SK-N-SH (cell line): ENCODE measurements around the gene CCSER1.

Experiments
- CTCF ChIP-seq: fragments of 200-600 bp; sonication (generic); IDR thresholded peaks from 2 replicates; pipeline ENCODE4 v1.6.1; 2017; ENCODE audit warnings: antibody characterized with exemption, mild to moderate bottlenecking, moderate library complexity
- EZH2phosphoT487 ChIP-seq: fragments of 200-600 bp; sonication (generic); IDR thresholded peaks from 2 replicates; pipeline ENCODE4 v1.6.1; 2017; ENCODE audit warnings: low read depth, mixed run types, mild to moderate bottlenecking, antibody characterized with exemption, moderate library complexity, borderline replicate concordance
- JUND ChIP-seq: IDR thresholded peaks from 2 replicates; pipeline ENCODE4 v1.4.0; 2012
- MXI1 ChIP-seq: IDR thresholded peaks from 2 replicates; pipeline ENCODE4 v1.6.1; 2012; ENCODE audit warnings: mild to moderate bottlenecking, low read depth, low read length, improper control_type of control experiment
- RAD21 ChIP-seq: IDR thresholded peaks from 2 replicates; pipeline ENCODE4 v1.6.1; 2012; ENCODE audit warnings: mild to moderate bottlenecking, low read length
- SIN3A ChIP-seq: IDR thresholded peaks from 2 replicates; pipeline ENCODE4 v1.6.1; 2012; ENCODE audit warnings: low read depth, mild to moderate bottlenecking, low read length, moderate library complexity, borderline replicate concordance
- TAF1 ChIP-seq: IDR thresholded peaks from 2 replicates; pipeline ENCODE4 v1.6.1; 2012; ENCODE audit warnings: low read depth, mild to moderate bottlenecking, low read length, moderate library complexity, borderline replicate concordance
- TCF12 ChIP-seq: IDR thresholded peaks from 2 replicates; pipeline ENCODE4 v1.4.0; 2012
- YY1 ChIP-seq: IDR thresholded peaks from 2 replicates; pipeline ENCODE4 v1.4.0; 2012; ENCODE audit warnings: low read depth, mild to moderate bottlenecking
- TF ChIP-seq, protein P1 (sequence below): IDR thresholded peaks from 2 replicates; pipeline ENCODE4 v1.6.1; 2012; ENCODE audit warnings: mild to moderate bottlenecking, low read depth, low read length, moderate library complexity
- TF ChIP-seq, protein P2 (sequence below): IDR thresholded peaks from 2 replicates; pipeline ENCODE4 v1.4.0; 2012; ENCODE audit warnings: low read depth

DNA sequence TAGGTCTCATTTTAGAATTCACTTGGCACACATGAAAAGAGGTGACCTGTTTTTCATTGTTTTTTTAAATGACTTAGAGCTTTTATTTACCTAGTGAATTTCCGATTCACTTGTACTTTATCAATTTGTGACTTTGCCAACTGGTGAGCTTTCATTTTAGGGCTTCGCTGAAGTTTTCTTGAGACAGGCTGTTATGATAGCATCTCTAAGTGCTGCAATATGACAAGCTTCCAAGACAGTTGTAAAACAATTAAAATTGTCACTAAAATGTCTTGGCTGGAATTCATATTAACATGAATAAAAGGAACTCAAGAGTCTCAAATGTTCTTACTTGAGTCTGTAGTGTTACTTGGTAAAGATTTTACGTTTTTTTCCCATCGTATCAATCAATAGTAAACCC is 1344.9 kb downstream of the CCSER1 start:
- TF ChIP-seq, protein P1, sequence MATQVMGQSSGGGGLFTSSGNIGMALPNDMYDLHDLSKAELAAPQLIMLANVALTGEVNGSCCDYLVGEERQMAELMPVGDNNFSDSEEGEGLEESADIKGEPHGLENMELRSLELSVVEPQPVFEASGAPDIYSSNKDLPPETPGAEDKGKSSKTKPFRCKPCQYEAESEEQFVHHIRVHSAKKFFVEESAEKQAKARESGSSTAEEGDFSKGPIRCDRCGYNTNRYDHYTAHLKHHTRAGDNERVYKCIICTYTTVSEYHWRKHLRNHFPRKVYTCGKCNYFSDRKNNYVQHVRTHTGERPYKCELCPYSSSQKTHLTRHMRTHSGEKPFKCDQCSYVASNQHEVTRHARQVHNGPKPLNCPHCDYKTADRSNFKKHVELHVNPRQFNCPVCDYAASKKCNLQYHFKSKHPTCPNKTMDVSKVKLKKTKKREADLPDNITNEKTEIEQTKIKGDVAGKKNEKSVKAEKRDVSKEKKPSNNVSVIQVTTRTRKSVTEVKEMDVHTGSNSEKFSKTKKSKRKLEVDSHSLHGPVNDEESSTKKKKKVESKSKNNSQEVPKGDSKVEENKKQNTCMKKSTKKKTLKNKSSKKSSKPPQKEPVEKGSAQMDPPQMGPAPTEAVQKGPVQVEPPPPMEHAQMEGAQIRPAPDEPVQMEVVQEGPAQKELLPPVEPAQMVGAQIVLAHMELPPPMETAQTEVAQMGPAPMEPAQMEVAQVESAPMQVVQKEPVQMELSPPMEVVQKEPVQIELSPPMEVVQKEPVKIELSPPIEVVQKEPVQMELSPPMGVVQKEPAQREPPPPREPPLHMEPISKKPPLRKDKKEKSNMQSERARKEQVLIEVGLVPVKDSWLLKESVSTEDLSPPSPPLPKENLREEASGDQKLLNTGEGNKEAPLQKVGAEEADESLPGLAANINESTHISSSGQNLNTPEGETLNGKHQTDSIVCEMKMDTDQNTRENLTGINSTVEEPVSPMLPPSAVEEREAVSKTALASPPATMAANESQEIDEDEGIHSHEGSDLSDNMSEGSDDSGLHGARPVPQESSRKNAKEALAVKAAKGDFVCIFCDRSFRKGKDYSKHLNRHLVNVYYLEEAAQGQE = no peak
- no peak for TF ChIP-seq CTCF
- TF ChIP-seq, protein P2, sequence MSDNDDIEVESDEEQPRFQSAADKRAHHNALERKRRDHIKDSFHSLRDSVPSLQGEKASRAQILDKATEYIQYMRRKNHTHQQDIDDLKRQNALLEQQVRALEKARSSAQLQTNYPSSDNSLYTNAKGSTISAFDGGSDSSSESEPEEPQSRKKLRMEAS = no peak
- TF ChIP-seq TCF12 = no peak
- no peak for TF ChIP-seq RAD21
- no peak for TF ChIP-seq JUND
- TF ChIP-seq TAF1 = no peak
- no peak for TF ChIP-seq EZH2phosphoT487
- no peak for TF ChIP-seq MXI1
- no peak for TF ChIP-seq YY1
- TF ChIP-seq SIN3A = no peak
